ENCODE measurements around the gene TST.
A peak's percentile ranks its signal among the peaks of the same experiment; 100 is the strongest.
"Not testable (repeated sequence)": the region's sequence is repeated elsewhere in the genome, so short reads cannot be mapped to it uniquely, and the experiment has no call there.

TST gene

DNA sequence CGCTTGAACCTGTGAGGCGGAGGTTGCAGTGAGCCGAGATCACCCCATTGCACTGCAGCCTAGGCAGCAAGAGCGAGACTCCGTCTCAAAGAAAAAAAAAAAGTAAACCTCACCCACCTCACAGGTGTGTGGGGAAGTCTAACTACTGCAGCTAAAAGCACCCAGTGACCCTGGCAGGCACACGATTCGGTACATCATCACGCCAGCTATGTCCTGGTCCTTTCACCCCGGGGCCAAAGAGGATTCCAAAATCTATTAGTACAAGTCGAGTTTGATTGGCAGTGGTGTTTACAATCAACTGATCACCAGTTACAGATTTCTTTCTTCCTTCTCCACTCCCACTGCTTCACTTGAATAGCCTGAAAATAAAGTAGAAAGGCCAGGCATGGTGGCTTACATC is 6.3 kb downstream of the TST start:
- no peak for DNase-seq

DNA sequence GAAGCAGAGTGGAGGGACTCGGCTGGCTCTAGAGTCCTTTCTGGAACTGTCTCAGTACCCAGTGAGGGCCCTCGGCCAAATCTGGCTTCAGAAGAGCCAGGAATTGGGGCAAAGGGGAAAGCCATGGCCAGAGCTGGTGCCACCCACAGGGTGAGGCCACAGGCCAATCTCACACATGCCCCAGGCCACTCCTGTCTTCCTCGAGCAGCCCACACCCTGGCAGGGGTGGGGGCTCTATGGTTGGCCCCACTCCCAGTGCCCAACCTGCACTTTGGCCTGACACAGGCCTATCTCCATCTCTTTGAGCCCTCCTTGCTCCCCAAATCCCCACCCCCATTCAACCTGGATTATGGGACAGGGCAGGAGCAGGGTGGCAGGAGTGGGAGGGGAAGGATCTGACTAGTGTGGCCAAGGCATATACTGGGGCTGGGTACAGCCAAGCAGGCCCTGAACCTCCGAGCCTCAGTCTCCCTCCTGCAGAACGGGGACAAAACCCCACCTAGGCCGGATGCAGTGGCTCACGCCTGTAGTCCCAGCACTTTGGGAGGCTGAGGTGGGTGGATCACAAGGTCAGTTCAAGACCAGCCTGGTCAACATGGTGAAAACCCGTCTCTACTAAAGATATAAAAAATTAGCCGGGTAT is 6.9 kb downstream of the TST start:
- DNase-seq, result no peak

- DNase-seq, result no peak
These were observed 7.8 kb downstream of the TST start for GRCh38 chr22:37011472-37011871.

GRCh38 chr22:37010976-37011375 is 8.3 kb downstream of the TST start:
- DNase-seq, result no peak

GRCh38 chr22:37010174-37010573 is 9.1 kb downstream of the TST start:
- no peak for DNase-seq

DNA sequence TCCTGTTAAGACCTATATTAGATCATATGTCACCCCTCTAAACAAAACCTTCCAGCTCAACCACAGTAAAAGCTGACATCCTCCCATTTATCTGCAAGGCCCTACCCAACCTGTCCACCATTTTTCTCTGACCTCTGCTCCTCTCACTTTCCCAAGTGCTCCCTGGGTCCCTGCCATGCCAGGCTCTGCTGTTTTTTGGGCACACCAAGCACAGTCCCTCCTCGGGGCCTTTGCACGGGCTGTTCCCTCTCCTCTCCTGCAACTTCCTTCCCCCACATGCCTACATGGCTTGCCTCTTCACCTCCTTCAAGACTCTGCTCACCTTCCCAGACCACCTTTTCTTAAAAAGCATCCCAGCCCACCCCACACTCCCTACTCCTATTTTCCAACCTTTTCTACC is 9.8 kb downstream of the TST start:
- no peak for DNase-seq

DNA sequence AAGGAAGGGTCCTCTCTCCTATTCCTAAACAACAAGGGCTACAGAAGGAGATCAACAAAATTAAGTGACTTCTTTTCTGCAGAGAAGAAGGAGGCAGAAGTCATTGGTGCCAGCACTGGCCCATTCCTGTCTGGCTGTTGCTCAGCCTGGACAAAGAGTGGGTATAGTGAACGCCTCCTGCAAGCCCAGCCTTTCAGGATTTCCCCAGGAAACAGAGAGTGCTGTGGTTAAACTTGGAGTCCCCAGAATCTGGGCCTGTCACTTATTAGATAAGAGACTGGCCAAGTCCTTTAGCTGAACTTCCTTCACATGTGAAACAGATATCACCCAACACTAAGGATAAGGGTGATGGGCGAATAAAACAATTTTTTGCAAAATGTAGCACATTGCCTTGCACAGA is 10.9 kb downstream of the TST start:
- no peak for DNase-seq

- DNase-seq, result no peak
These were observed 11.6 kb downstream of the TST start for GRCh38 chr22:37007651-37008050.

GRCh38 chr22:37002633-37003032 is 16.6 kb downstream of the TST start:
- DNase-seq, result no peak

GRCh38 chr22:37001826-37002225 is 17.4 kb downstream of the TST start:
- no peak for DNase-seq

- DNase-seq, result no peak
These were observed 18.3 kb downstream of the TST start for GRCh38 chr22:37000676-37001534.

GRCh38 chr22:36999463-36999862 is 19.8 kb downstream of the TST start:
- DNase-seq, result no peak

- peak; percentile 32 for DNase-seq
These were observed 20.5 kb downstream of the TST start for GRCh38 chr22:36998620-36999351.

GRCh38 chr22:36997746-36998145 is 21.5 kb downstream of the TST start:
- no peak for DNase-seq

DNA sequence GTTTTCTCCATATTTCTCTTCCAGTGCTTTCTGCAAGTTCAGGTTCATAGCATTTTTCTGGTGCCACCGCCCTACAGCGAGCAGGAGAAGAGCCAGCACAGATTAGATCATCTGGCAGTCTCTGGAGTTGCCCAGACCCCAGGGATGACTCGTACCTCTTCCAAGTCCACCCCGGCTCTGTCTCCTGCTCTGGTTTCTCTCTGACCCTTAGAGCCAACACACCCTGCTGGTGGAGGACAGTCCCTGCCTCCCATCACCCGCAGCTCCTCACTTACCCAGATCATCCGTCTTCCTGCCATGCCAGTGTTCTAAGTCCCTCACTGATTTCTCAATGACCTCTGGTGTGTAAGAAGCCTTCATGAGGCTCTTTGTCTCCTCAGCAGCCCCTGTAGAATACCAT is 28.0 kb downstream of the TST start:
- no peak for DNase-seq

- no peak for DNase-seq
These were observed 28.8 kb downstream of the TST start for GRCh38 chr22:36990457-36990856.

DNA sequence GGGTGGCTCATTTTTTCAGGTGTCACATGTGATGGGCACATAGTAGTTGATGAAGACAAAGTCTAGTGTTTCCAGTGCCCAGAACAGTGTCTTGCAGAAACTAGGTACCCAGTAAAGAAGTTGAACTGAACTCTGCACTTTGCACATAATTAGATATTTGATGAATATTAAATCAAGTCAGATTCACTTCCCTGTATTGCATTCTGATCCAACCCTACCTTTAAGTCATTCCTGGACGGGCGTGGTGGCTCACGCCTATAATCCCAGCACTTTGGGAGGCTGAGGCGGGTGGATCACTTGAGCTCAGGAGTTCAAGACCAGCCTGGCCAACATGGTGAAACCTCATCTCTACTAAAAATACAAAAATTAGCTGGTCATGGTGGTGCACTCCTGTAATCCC is 30.2 kb downstream of the TST start:
- not testable (repeated sequence) for DNase-seq

GRCh38 chr22:36988075-36988832 is 31.0 kb downstream of the TST start:
- no peak for DNase-seq

GRCh38 chr22:36986242-36986821 is 32.9 kb downstream of the TST start:
- DNase-seq, result peak; percentile 71

GRCh38 chr22:36985211-36985889 is 33.9 kb downstream of the TST start:
- no peak for DNase-seq

DNA sequence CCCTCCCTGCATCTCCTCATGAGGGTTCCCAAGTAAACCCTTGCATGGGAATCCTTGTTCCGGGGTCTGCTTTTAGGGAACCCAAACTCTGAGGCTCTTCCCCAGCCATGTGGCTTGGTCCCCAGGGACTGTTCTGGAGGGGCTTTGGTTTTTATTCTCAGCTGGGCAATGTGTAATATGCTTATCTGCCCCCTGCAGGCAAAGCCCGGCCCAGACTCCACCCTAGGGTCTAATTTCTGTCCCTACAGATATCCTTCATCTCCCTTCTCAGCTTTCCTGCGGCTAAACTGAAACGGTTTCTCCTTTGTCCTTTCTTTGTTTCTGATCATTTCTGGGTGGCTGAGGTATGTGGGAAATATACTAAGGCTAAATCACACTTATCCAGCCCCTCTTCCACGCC is 37.1 kb downstream of the TST start:
- DNase-seq, result no peak

GRCh38 chr22:36981247-36981775 is 37.9 kb downstream of the TST start:
- DNase-seq, result no peak

Data from stimulated activated CD4-positive, alpha-beta T cell treated with anti-CD3 and anti-CD28 coated beads, Interleukin-1b, Interleukin-23, amount 100 ng/mL, for 48 hours (primary cell).